H1 (cell line): ENCODE results near the gene TRAPPC12. TPM values are rescaled to one million over a fixed set of nuclear protein-coding genes. Genes with fewer than 3 reads are reported as not detected.

Experiments used
- CTCF ChIA-PET: fragments of 300-600 bp; sonication (Branson Sonifier 250); formaldehyde crosslinking; loops from one replicate; lab custom pipeline; 2021; ENCODE audit not compliant: partially characterized antibody; lab: Charles Lee
- POLR2A ChIA-PET: fragments of 300-600 bp; sonication (Branson Sonifier 250); formaldehyde crosslinking; loops from one replicate; lab custom pipeline; 2021; ENCODE audit warnings: inconsistent platforms; ENCODE audit not compliant: partially characterized antibody; lab: Charles Lee
- DNase-seq, 2 experiments: peaks; one replicate each; pipeline versions ENCODE4 v3.0.0 to v3.0.0-alpha.2; 2010 to 2022; ENCODE audit warnings: low spot score in 2 of 2, low read depth in 1 of 2, mixed read lengths in 1 of 2
- FAIRE-seq: peaks from 2 replicates; lab custom pipeline; 2011; peaks lifted over from hg19 to GRCh38; lab: Jason Lieb, UNC
- H2AFZ ChIP-seq: 2 replicates; pipeline ENCODE4 v1.8.1; 2012; ENCODE audit warnings: low read length, inconsistent platforms
- H2AK5ac ChIP-seq: 2 replicates; pipeline ENCODE4 v1.6.1; 2013; ENCODE audit warnings: low read depth, low read length
- H2BK120ac ChIP-seq: replicated peaks from 2 replicates; pipeline ENCODE3; 2013; ENCODE audit warnings: low read depth, low read length, inconsistent platforms
- H2BK12ac ChIP-seq: 2 replicates; pipeline ENCODE4 v1.6.1; 2013; ENCODE audit warnings: low read depth, low read length
- H2BK15ac ChIP-seq: 2 replicates; pipeline ENCODE4 v1.6.1; 2013; ENCODE audit warnings: low read length
- H2BK20ac ChIP-seq: 2 replicates; pipeline ENCODE4 v1.6.1; 2013; ENCODE audit warnings: low read length
- H2BK5ac ChIP-seq: 2 replicates; pipeline ENCODE4 v1.6.1; 2013; ENCODE audit warnings: low read depth, low read length
- H3K14ac ChIP-seq: 2 replicates; pipeline ENCODE4 v1.6.1; 2013; ENCODE audit warnings: inconsistent platforms; ENCODE audit not compliant: insufficient read length
- H3K18ac ChIP-seq: 2 replicates; pipeline ENCODE4 v1.6.1; 2013; ENCODE audit warnings: low read length; ENCODE audit errors: extremely low read depth
- H3K23ac ChIP-seq: 2 replicates; pipeline ENCODE4 v1.6.1; 2013; ENCODE audit warnings: inconsistent platforms; ENCODE audit not compliant: insufficient read length
- H3K23me2 ChIP-seq: 2 replicates; pipeline ENCODE4 v1.6.1; 2013; ENCODE audit warnings: low read depth, low read length
- H3K27ac ChIP-seq: 2 replicates; pipeline ENCODE4 v1.6.1; 2011; ENCODE audit warnings: low read depth, low read length, inconsistent platforms
- H3K27me3 ChIP-seq, 4 experiments: replicated peaks in 1 of 4; 1 replicate in 1 of 4; 2 replicates in 3 of 4; pipeline versions ENCODE4 v1.6.1 to v1.8.1; 2011 to 2013; ENCODE audit warnings: low read length in 3 of 4, mild to moderate bottlenecking in 3 of 4, inconsistent platforms in 2 of 4, mixed read lengths in 2 of 4, moderate library complexity in 1 of 4; ENCODE audit not compliant: control insufficient read depth in 3 of 4, insufficient read depth in 3 of 4; ENCODE audit errors: extremely low read depth in 1 of 4
- H3K36me3 ChIP-seq, 4 experiments: 2 replicates each; pipeline versions ENCODE4 v1.6.1 to v1.8.1; 2011 to 2013; ENCODE audit warnings: mild to moderate bottlenecking in 4 of 4, low read length in 3 of 4, moderate library complexity in 2 of 4, control low read depth in 1 of 4, inconsistent platforms in 1 of 4; ENCODE audit not compliant: insufficient read depth in 4 of 4, control insufficient read depth in 2 of 4
- H3K4ac ChIP-seq: replicated peaks from 2 replicates; pipeline ENCODE3; 2013; ENCODE audit warnings: low read length, low read depth, mixed read lengths, inconsistent platforms; ENCODE audit not compliant: insufficient read length
- H3K4me1 ChIP-seq, 4 experiments: replicated peaks in 1 of 4; 1 replicate in 1 of 4; 2 replicates in 3 of 4; pipeline versions ENCODE4 v1.6.1 to v1.8.1; 2011 to 2013; ENCODE audit warnings: low read length in 3 of 4, inconsistent platforms in 2 of 4, mixed read lengths in 1 of 4; ENCODE audit not compliant: insufficient read depth in 4 of 4, control insufficient read depth in 3 of 4
- H3K4me2 ChIP-seq, 2 experiments: 2 replicates each; pipeline versions ENCODE4 v1.6.1 to v1.8.1; 2011 to 2013; ENCODE audit warnings: low read depth in 2 of 2, low read length in 2 of 2, control low read depth in 1 of 2, inconsistent platforms in 1 of 2, mild to moderate bottlenecking in 1 of 2; ENCODE audit not compliant: insufficient read depth in 1 of 2
- H3K4me3 ChIP-seq, 4 experiments: fragments of 200-600, 300-600 bp in 1 of 4; sonication (generic), shearing (Covaris generic), sonication (Bioruptor Twin) in 1 of 4; 2 replicates each; pipeline versions ENCODE4 v1.5.1 to v1.8.1; 2011 to 2016; ENCODE audit warnings: low read length in 4 of 4, low read depth in 3 of 4, control low read depth in 2 of 4, inconsistent platforms in 2 of 4, mild to moderate bottlenecking in 2 of 4, mixed read lengths in 1 of 4, moderate library complexity in 1 of 4; ENCODE audit not compliant: insufficient read depth in 2 of 4; ENCODE audit errors: extremely low read depth in 1 of 4
- H3K56ac ChIP-seq: replicated peaks from 2 replicates; pipeline ENCODE3; 2013; ENCODE audit warnings: low read depth, mild to moderate bottlenecking, mixed read lengths, low read length, inconsistent platforms; ENCODE audit not compliant: insufficient read length
- H3K79me1 ChIP-seq: 2 replicates; pipeline ENCODE4 v1.6.1; 2013; ENCODE audit warnings: low read depth, low read length, control low read depth
- H3K79me2 ChIP-seq, 2 experiments: 2 replicates each; pipeline versions ENCODE4 v1.6.1 to v1.8.1; 2012 to 2013; ENCODE audit warnings: low read length in 2 of 2, mild to moderate bottlenecking in 2 of 2, inconsistent platforms in 1 of 2; ENCODE audit not compliant: insufficient read depth in 2 of 2, control insufficient read depth in 1 of 2
- H3K9ac ChIP-seq, 4 experiments: replicated peaks in 1 of 4; 1 replicate in 1 of 4; 2 replicates in 3 of 4; pipeline versions ENCODE4 v1.6.1 to v1.8.1; 2011 to 2013; ENCODE audit warnings: low read depth in 3 of 4, low read length in 3 of 4, control low read depth in 2 of 4, mild to moderate bottlenecking in 2 of 4, moderate library complexity in 2 of 4, inconsistent platforms in 1 of 4; ENCODE audit errors: extremely low read depth in 1 of 4
- H3K9me3 ChIP-seq, 2 experiments: 2 replicates each; pipeline versions ENCODE4 v1.6.1 to v1.8.1; 2012 to 2013; ENCODE audit warnings: mild to moderate bottlenecking in 2 of 2, moderate library complexity in 2 of 2, control low read depth in 1 of 2, inconsistent platforms in 1 of 2, low read depth in 1 of 2, low read length in 1 of 2, mixed read lengths in 1 of 2; ENCODE audit not compliant: insufficient read depth in 2 of 2
- H4K20me1 ChIP-seq, 2 experiments: replicated peaks in 1 of 2; 2 replicates each; pipeline versions ENCODE3 to v1.8.1; 2011 to 2013; ENCODE audit warnings: inconsistent platforms in 2 of 2, low read length in 2 of 2, mild to moderate bottlenecking in 1 of 2; ENCODE audit not compliant: insufficient read depth in 2 of 2, control insufficient read depth in 1 of 2
- H4K5ac ChIP-seq: 2 replicates; pipeline ENCODE4 v1.6.1; 2013; ENCODE audit warnings: low read length, low read depth, mixed read lengths, inconsistent platforms; ENCODE audit not compliant: insufficient read length
- H4K8ac ChIP-seq: 2 replicates; pipeline ENCODE4 v1.8.0; 2013; ENCODE audit warnings: mild to moderate bottlenecking, moderate library complexity, low read length, inconsistent platforms; ENCODE audit not compliant: insufficient read depth; ENCODE audit errors: extremely low read depth
- H4K91ac ChIP-seq: replicated peaks from 2 replicates; pipeline ENCODE3; 2013; ENCODE audit warnings: low read length, mixed read lengths, inconsistent platforms; ENCODE audit not compliant: insufficient read length
- CHD1 ChIP-seq: IDR thresholded peaks from 2 replicates; pipeline ENCODE4 v1.6.1; 2012; ENCODE audit warnings: low read depth, low read length, improper control_type of control experiment
- CHD2 ChIP-seq: IDR thresholded peaks from 2 replicates; pipeline ENCODE4 v1.6.1; 2012; ENCODE audit warnings: low read length, improper control_type of control experiment
- CTBP2 ChIP-seq: IDR thresholded peaks from 2 replicates; pipeline ENCODE4 v1.7.0; 2011; ENCODE audit warnings: borderline replicate concordance, mild to moderate bottlenecking, moderate library complexity, mixed read lengths, low read length; ENCODE audit not compliant: insufficient read depth, insufficient read length
- JUN ChIP-seq: IDR thresholded peaks from 2 replicates; pipeline ENCODE4 v1.6.1; 2011; ENCODE audit warnings: low read depth, mild to moderate bottlenecking, improper control_type of control experiment, low read length
- MAX ChIP-seq: IDR thresholded peaks from 2 replicates; pipeline ENCODE4 v1.6.1; 2012; ENCODE audit warnings: inconsistent platforms
- NANOG ChIP-seq: IDR thresholded peaks from 2 replicates; pipeline ENCODE4 v1.6.1; 2011; ENCODE audit warnings: low read length, low read depth, mild to moderate bottlenecking, inconsistent platforms; ENCODE audit not compliant: insufficient read depth, poor library complexity, severe bottlenecking
- PHF8 ChIP-seq: fragments of 200-600 bp; sonication (generic); conservative IDR thresholded peaks from 2 replicates; pipeline ENCODE4 v1.7.1; 2012; ENCODE audit warnings: low read depth, mild to moderate bottlenecking, inconsistent platforms, low read length, moderate library complexity
- POU5F1 ChIP-seq: IDR thresholded peaks from 2 replicates; pipeline ENCODE4 v1.6.1; 2011; ENCODE audit warnings: low read depth, mild to moderate bottlenecking, low read length, moderate library complexity
- RXRA ChIP-seq: IDR thresholded peaks from 2 replicates; pipeline ENCODE4 v1.6.1; 2011; ENCODE audit warnings: low read depth, mild to moderate bottlenecking, low read length, moderate library complexity; ENCODE audit not compliant: insufficient read depth
- SIN3A ChIP-seq, 2 experiments: IDR thresholded peaks in 1 of 2; conservative IDR thresholded peaks in 1 of 2; 2 replicates each; pipeline ENCODE4 v1.6.1; 2011 to 2012; ENCODE audit warnings: low read length in 2 of 2, improper control_type of control experiment in 1 of 2, low read depth in 1 of 2, mild to moderate bottlenecking in 1 of 2
- SIX5 ChIP-seq: IDR thresholded peaks from 2 replicates; pipeline ENCODE4 v1.6.1; 2011; ENCODE audit warnings: mild to moderate bottlenecking, low read depth, low read length
- SRF ChIP-seq: IDR thresholded peaks from 2 replicates; pipeline ENCODE4 v1.6.1; 2011; ENCODE audit warnings: mild to moderate bottlenecking, low read depth, low read length, moderate library complexity
- WGBS, 2 experiments: shearing (Covaris generic) in 1 of 2; methylation state at CpG; one replicate each; pipeline versions ENCODE4 v1.1.6 to v1.1.7; 2013 to 2015; ENCODE audit warnings: low lambda C conversion rate in 2 of 2, mixed read lengths in 2 of 2, inconsistent platforms in 1 of 2, low coverage in 1 of 2, missing lambda C conversion rate in 1 of 2; ENCODE audit not compliant: insufficient replicate concordance in 2 of 2, insufficient coverage in 1 of 2, insufficient read length in 1 of 2; ENCODE audit errors: extremely low coverage in 1 of 2, missing lambda C conversion rate in 1 of 2; 5-methylcytosine and 5-hydroxymethylcytosine counted together
- polyA plus RNA-seq, 7 experiments: library from polyadenylated mRNA; depleted of rRNA in 3 of 7; stranded (reverse) in 5 of 7; unstranded in 2 of 7; fragments of >200 nt in 5 of 7; fragments of 200-250 nt in 2 of 7; gene quantifications; 1 replicate in 5 of 7; 2 replicates in 1 of 7; 4 replicates in 1 of 7; pipeline versions ENCODE4 v1.2.1 to v1.2.3, GENCODE V29; 2011 to 2013; ENCODE audit warnings: missing spikeins in 2 of 7, mixed read lengths in 2 of 7
- total RNA-seq: library from RNA; stranded (reverse); fragmentation: NEBNext Ultra II Directional; extraction: Animal tissue kit (Norgen Biotek cat#: 25700); gene quantifications from 2 replicates; pipeline ENCODE4 v1.2.1, GENCODE V29; 2021

The TRAPPC12 gene
- total and polyA plus RNA-seq, 2 of the 8 experiments (the other 6 are each of a cell fraction or from before 2014, with no cell fraction given), result 35.0 to 67.3 TPM

- H3K23me2 ChIP-seq, result peaks cover 2% of the 10 kb centered on the region; the same call in 1 of the 2 replicates
- H2BK120ac ChIP-seq, result no peak overlapping the region
- no peak overlapping the region for H4K8ac ChIP-seq
- no peaks in the 10 kb centered on the region; a peak in 1 of 4 replicates for H3K79me2 ChIP-seq
- H3K14ac ChIP-seq, result no peak overlapping the region
- no peak overlapping the region for H3K4ac ChIP-seq
- no peaks in the 10 kb centered on the region; a peak in 1 of 8 replicates for H3K36me3 ChIP-seq
- H3K23ac ChIP-seq, result no peak overlapping the region
- peaks cover 0 to 2% of the 10 kb centered on the region in 2 experiments for H4K20me1 ChIP-seq
- no peak overlapping the region for H2BK12ac ChIP-seq
- no peak overlapping the region for H4K91ac ChIP-seq
- H3K4me2 ChIP-seq, result no peak overlapping the region
- H2BK20ac ChIP-seq, result no peak overlapping the region
- no peak overlapping the region for H4K5ac ChIP-seq
- no peak overlapping the region for H2AFZ ChIP-seq
- H2BK5ac ChIP-seq, result no peak overlapping the region
- no peak overlapping the region for H3K56ac ChIP-seq
- H3K9ac ChIP-seq, result no peak overlapping the region; a peak in 1 of 7 replicates
- H3K4me1 ChIP-seq, result no peaks in the 10 kb centered on the region
- no peaks in the 10 kb centered on the region for H3K9me3 ChIP-seq
- POLR2A ChIA-PET, result interaction anchor here (0.8 to 3.3 kb wide), 4 partner anchors 8 to 14 kb away, joined by 3 to 9 read pairs (median 5); no protein-coding TSS in a partner anchor
- H3K27ac ChIP-seq, result no peak overlapping the region
- DNase-seq (no peak), FAIRE-seq (no peak)
- no peak overlapping the region for H3K4me3 ChIP-seq
- 55% methylated on average over 4 of the region's 4 CpGs; no CpG with 5 or more reads in 1 of the 2 experiments for whole genome bisulfite sequencing, 2 experiments
- no peak overlapping the region for H2AK5ac ChIP-seq
- CTCF ChIA-PET, result interaction anchor here (0.6 to 2.0 kb wide), 6 partner anchors 43 to 1767 kb away, joined by 3 to 14 read pairs (median 4); no protein-coding TSS in a partner anchor
- H3K79me1 ChIP-seq, result no peaks in the 10 kb centered on the region; the same call in 1 of the 2 replicates
- H3K27me3 ChIP-seq, result no peaks in the 10 kb centered on the region
- H2BK15ac ChIP-seq, result no peak overlapping the region
- no peak overlapping the region for H3K18ac ChIP-seq
- TF ChIP-seq MAX, result no peak
- TF ChIP-seq PHF8, result no peak
- TF ChIP-seq CHD2, result no peak
- no peak for TF ChIP-seq CHD1
- no peak for TF ChIP-seq NANOG
- TF ChIP-seq SRF, result no peak
- TF ChIP-seq SIX5, result no peak
- no peak for TF ChIP-seq JUN
- no peak for TF ChIP-seq POU5F1
- TF ChIP-seq SIN3A (conservative IDR thresholded peaks at IDR 0.05 in 1 of 2, IDR thresholded peaks at IDR 0.05 in 1 of 2; ENCODE audit: low read depth in 1 of 2, low read length in 2 of 2), result no peak
- no peak for TF ChIP-seq CTBP2
- TF ChIP-seq RXRA, result no peak
Observed at GRCh38 chr2:3505771-3506170, 126.3 kb downstream of the TRAPPC12 start.
